Uterus (tissue), 4 donors: ENCODE results near the gene ASIC2. TPM values are rescaled to one million over a fixed set of nuclear protein-coding genes. Genes with fewer than 3 reads are reported as not detected.

Source experiments
- DNase-seq, 2 donors: peaks; one replicate each; pipeline ENCODE4 v3.0.0-alpha.2; 2019 to 2020
- H3K27ac ChIP-seq, 2 donors: fragments of 200-600 bp; sonication (generic); 1 replicate in 1 of 2; 2 replicates in 1 of 2; pipeline ENCODE4 v1.5.1; 2016 to 2018
- H3K27me3 ChIP-seq, 2 donors: fragments of 200-600 bp; sonication (generic); one replicate each; pipeline ENCODE4 v1.5.1; 2018 to 2019; ENCODE audit warnings: control low read depth in 1 of 2
- H3K36me3 ChIP-seq, 2 donors: fragments of 200-600 bp; sonication (generic); one replicate each; pipeline ENCODE4 v1.5.1; 2019; ENCODE audit warnings: control low read depth in 1 of 2
- H3K4me1 ChIP-seq, 2 donors: fragments of 200-600 bp; sonication (generic); one replicate each; pipeline ENCODE4 v1.5.1; 2018 to 2019; ENCODE audit warnings: control low read depth in 1 of 2
- H3K4me3 ChIP-seq, 2 donors: fragments of 200-600 bp; sonication (generic); 1 replicate in 1 of 2; 2 replicates in 1 of 2; pipeline ENCODE4 v1.5.1; 2018 to 2019; ENCODE audit warnings: mild to moderate bottlenecking in 1 of 2
- H3K9me3 ChIP-seq, 2 donors: fragments of 200-600 bp; sonication (generic); one replicate each; pipeline ENCODE4 v1.5.1; 2019; ENCODE audit warnings: control low read depth in 1 of 2
- POLR2A ChIP-seq, 2 donors: fragments of 450-650 bp; IDR thresholded peaks; one replicate each; pipeline ENCODE4 v1.6.1; 2016; ENCODE audit warnings: antibody characterized with exemption in 2 of 2, mild to moderate bottlenecking in 1 of 2, moderate library complexity in 1 of 2
- intact Hi-C: fragments of 100-400 bp; cut with DNase I; formaldehyde crosslinking; loops from one replicate; pipeline ENCODE4 v1.15.1; 2023; ENCODE audit warnings: low total_unique reads
- total RNA-seq, 4 donors: library from RNA; depleted of rRNA in 3 of 4; stranded (reverse); fragments of >200 nt in 3 of 4; gene quantifications; one replicate each; pipeline versions ENCODE4 v1.1.0 to v1.2.4, GENCODE V29; 2014 to 2023
- TF ChIP-seq, protein P1 (sequence below), 4 experiments: fragments of 200-600 bp in 2 of 4; fragments of 450-650 bp in 2 of 4; sonication (generic) in 2 of 4; IDR thresholded peaks; one replicate each; pipeline ENCODE4 v1.5.1; 2016 to 2019; ENCODE audit warnings: antibody characterized with exemption in 4 of 4, mild to moderate bottlenecking in 2 of 4, moderate library complexity in 1 of 4
- donor health status: DM: yes; HTN: yes; CAD: no.

ASIC2 gene
- total RNA-seq, 4 donors from 2014 or later: 1.2 to 1.4 TPM; not detected in 2

DNA sequence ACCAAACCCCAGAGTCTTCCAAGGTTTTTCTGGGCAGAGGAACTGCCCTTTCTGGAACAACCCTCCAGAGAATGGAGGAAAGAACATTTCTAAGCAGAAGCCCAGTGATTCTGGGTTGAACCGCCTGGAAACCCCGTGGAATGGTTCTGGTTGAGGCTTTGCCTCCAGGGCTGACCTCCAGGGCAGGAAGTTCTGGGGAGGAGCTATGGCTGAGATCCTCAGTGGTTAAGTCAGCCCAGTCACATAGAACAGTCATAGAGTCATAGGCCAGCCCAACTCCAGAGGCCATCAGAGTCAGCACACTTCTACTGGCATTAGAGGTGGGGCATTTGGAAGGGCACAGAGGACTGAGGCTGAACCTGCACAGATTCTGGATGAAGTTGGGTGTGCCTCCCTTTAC is 235.5 kb downstream of the ASIC2 start:
- intact Hi-C loops: no loop called here
- no peaks in the 10 kb centered on the region for H3K36me3 ChIP-seq
- DNase-seq: no peak
- no peaks in the 10 kb centered on the region for H3K9me3 ChIP-seq
- H3K27ac ChIP-seq: no peak overlapping the region
- H3K27me3 ChIP-seq: no peaks in the 10 kb centered on the region
- H3K4me3 ChIP-seq: no peak overlapping the region
- H3K4me1 ChIP-seq: no peaks in the 10 kb centered on the region
- no peak for TF ChIP-seq POLR2A (IDR thresholded peaks at IDR 0.05)
- TF ChIP-seq, protein P1, sequence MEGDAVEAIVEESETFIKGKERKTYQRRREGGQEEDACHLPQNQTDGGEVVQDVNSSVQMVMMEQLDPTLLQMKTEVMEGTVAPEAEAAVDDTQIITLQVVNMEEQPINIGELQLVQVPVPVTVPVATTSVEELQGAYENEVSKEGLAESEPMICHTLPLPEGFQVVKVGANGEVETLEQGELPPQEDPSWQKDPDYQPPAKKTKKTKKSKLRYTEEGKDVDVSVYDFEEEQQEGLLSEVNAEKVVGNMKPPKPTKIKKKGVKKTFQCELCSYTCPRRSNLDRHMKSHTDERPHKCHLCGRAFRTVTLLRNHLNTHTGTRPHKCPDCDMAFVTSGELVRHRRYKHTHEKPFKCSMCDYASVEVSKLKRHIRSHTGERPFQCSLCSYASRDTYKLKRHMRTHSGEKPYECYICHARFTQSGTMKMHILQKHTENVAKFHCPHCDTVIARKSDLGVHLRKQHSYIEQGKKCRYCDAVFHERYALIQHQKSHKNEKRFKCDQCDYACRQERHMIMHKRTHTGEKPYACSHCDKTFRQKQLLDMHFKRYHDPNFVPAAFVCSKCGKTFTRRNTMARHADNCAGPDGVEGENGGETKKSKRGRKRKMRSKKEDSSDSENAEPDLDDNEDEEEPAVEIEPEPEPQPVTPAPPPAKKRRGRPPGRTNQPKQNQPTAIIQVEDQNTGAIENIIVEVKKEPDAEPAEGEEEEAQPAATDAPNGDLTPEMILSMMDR (IDR thresholded peaks at IDR 0.05): no peak

DNA sequence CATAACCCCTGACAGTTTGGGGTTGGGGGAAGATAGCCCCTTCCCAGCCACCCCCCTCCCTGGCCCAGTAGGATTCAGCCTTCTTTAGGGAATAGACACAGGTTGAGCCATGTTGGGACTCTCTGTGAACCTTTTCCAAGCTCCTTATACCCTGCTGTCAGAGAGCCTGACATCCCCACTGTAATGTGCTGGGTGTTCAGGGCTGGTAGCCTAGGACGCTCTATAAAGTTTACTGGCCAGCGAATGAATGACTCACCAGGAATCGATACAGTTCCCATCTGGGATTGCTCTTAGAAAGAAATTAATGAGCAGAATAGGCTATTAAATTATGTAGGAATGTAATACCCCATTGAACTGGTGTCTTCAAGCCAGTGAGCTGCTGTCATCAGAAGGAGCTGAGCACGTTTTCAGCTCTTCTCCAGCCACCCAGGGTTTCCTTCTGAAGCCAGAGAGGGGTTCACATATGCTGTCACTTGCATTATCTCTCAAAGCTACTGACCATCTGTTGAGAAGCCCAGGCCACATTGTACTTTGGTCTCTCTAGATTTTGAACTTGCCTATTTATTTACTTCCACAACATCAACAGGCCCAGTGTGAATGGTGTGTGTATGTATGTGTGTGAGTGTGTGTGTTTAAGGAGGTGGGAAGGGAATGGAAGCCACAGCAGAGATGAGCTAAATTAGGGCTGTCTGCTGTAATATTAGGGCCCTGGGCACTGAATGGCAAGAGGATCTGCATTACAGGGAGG is 236.5 kb downstream of the ASIC2 start:
- no peak for TF ChIP-seq POLR2A (IDR thresholded peaks at IDR 0.05)
- TF ChIP-seq, protein P1 (IDR thresholded peaks at IDR 0.05): no peak
- no peaks in the 10 kb centered on the region for H3K36me3 ChIP-seq
- no peaks in the 10 kb centered on the region for H3K4me1 ChIP-seq
- H3K4me3 ChIP-seq: no peak overlapping the region
- intact Hi-C loops: no loop called here
- no peak overlapping the region for H3K27ac ChIP-seq
- no peaks in the 10 kb centered on the region for H3K27me3 ChIP-seq
- no peaks in the 10 kb centered on the region for H3K9me3 ChIP-seq
- DNase-seq: no peak

DNA sequence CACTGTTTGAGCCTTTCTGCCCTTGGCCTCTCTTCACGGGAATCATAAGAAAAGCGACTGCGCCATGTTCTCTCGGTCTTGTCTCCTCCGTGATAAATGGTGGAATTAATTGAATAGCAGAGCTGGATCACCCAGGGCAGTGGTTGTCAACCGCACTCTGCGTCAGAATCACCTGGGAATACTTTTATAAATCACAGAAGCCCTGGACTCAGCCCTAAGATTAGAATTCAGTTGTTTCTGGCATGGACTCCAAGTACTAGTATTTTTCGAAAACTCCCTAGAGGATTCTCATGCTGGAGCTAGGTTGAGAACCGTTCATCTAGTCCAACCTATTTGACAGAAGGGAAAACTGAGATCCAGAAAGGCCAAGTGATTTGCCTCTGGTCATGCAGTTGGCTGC is 237.3 kb downstream of the ASIC2 start:
- Histone ChIP-seq H3K27ac (no peak overlapping the region), H3K9me3 (no peaks in the 10 kb centered on the region), H3K4me3 (no peak overlapping the region), H3K27me3 (no peaks in the 10 kb centered on the region), H3K4me1 (no peaks in the 10 kb centered on the region), H3K36me3 (no peaks in the 10 kb centered on the region)
- intact Hi-C loops: no loop called here
- no peak for TF ChIP-seq POLR2A (IDR thresholded peaks at IDR 0.05)
- TF ChIP-seq, protein P1 (IDR thresholded peaks at IDR 0.05): no peak
- DNase-seq: no peak

DNA sequence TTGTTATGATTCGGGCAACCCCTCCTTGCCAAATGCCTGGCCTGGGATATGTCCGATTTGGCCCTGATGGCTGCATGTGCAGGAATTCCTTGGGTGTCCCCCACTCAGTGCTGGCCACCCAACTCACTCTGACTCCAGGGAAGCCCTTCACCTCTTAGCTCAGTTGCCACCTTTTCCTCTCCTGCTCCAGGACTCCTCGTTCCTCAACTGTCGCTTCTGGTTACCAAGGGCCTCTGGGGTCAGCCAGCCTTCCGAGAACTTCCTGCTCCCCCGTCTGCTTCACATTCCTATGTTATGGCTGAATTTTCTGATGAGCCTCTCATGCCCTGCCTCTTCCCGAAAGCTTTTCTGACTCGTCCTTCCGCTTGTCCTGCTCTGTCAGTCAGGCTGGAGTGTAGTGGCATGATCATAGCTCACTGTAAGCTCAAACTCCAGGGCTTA is 237.9 kb downstream of the ASIC2 start:
- H3K9me3 ChIP-seq: no peaks in the 10 kb centered on the region
- H3K27ac ChIP-seq: no peak overlapping the region
- TF ChIP-seq, protein P1 (IDR thresholded peaks at IDR 0.05): no peak
- no peak for TF ChIP-seq POLR2A (IDR thresholded peaks at IDR 0.05)
- no peak for DNase-seq
- H3K4me1 ChIP-seq: no peaks in the 10 kb centered on the region
- H3K4me3 ChIP-seq: no peak overlapping the region
- no peaks in the 10 kb centered on the region for H3K36me3 ChIP-seq
- H3K27me3 ChIP-seq: no peaks in the 10 kb centered on the region
- intact Hi-C loops: no loop called here

DNA sequence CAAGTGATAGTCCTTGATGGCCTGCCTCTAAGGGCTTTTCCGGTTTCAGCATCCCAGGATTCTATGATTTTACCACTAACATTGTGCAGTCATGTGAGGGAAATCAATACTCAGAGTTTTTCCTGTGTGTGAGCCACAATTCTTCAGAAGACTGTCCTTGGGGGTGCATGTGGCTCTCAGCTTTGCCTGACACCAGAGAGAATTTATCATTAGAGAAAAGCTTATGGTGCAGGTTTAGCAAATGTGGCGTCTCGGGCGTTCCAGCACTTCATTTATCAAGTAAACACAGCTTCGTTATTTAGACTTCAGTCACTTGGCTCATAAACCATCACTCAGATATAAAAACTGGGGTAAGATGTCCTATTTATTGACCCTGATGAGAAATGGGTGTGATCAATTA is 238.7 kb downstream of the ASIC2 start:
- TF ChIP-seq POLR2A (IDR thresholded peaks at IDR 0.05): no peak
- TF ChIP-seq, protein P1 (IDR thresholded peaks at IDR 0.05): no peak
- H3K9me3 ChIP-seq: no peaks in the 10 kb centered on the region
- intact Hi-C loops: no loop called here

More for the DNA sequence above, 238.7 kb downstream of the ASIC2 start:
- H3K27ac ChIP-seq: no peak overlapping the region
- no peaks in the 10 kb centered on the region for H3K36me3 ChIP-seq
- no peaks in the 10 kb centered on the region for H3K4me1 ChIP-seq
- no peaks in the 10 kb centered on the region for H3K27me3 ChIP-seq
- no peak overlapping the region for H3K4me3 ChIP-seq
- no peak for DNase-seq
